Sigmoid colon (tissue), 7 donors: ENCODE results near the gene GNB5. TPM values are rescaled to one million over a fixed set of nuclear protein-coding genes. Genes with fewer than 3 reads are reported as not detected.

Source experiments
- DNase-seq: peaks from one replicate; pipeline ENCODE4 v3.0.0-alpha.2; 2019
- H3K27ac ChIP-seq, 4 donors: fragments of 200-600 bp; sonication (generic); one replicate each; pipeline ENCODE4 v1.5.1; 2016 to 2019; ENCODE audit warnings: mild to moderate bottlenecking in 1 of 4
- H3K27me3 ChIP-seq, 3 donors: fragments of 200-600 bp; sonication (generic); one replicate each; pipeline ENCODE4 v1.5.1; 2019; ENCODE audit warnings: mild to moderate bottlenecking in 1 of 3
- H3K36me3 ChIP-seq, 4 donors: fragments of 200-600 bp; sonication (generic); one replicate each; pipeline ENCODE4 v1.5.1; 2016 to 2019
- H3K4me1 ChIP-seq, 4 donors: fragments of 200-600 bp; sonication (generic); one replicate each; pipeline ENCODE4 v1.5.1; 2017 to 2019
- H3K4me3 ChIP-seq, 4 donors: fragments of 200-600 bp; sonication (generic); one replicate each; pipeline ENCODE4 v1.5.1; 2017 to 2019; ENCODE audit warnings: mild to moderate bottlenecking in 2 of 4, moderate library complexity in 1 of 4
- H3K9me3 ChIP-seq, 4 donors: fragments of 200-600 bp in 3 of 4; sonication (generic) in 3 of 4; one replicate each; pipeline versions ENCODE4 v1.5.1 to v1.6.1; 2013 to 2019
- EP300 ChIP-seq, 4 donors: sonication (generic); formaldehyde crosslinking; IDR thresholded peaks; one replicate each; pipeline ENCODE4 v1.6.1; 2017; ENCODE audit warnings: antibody characterized with exemption in 4 of 4
- POLR2A ChIP-seq, 2 donors: fragments of 450-650 bp; IDR thresholded peaks; one replicate each; pipeline ENCODE4 v1.6.1; 2016; ENCODE audit warnings: antibody characterized with exemption in 2 of 2, mild to moderate bottlenecking in 2 of 2, moderate library complexity in 2 of 2
- POLR2AphosphoS5 ChIP-seq, 4 donors: sonication (generic); formaldehyde crosslinking; IDR thresholded peaks; one replicate each; pipeline ENCODE4 v1.6.1; 2017; ENCODE audit warnings: antibody characterized with exemption in 4 of 4
- WGBS, 2 donors: extraction: QIAGEN DNeasy Blood & Tissue Kit; methylation state at CpG; one replicate each; pipeline ENCODE4 v1.1.7; 2013; 5-methylcytosine and 5-hydroxymethylcytosine counted together
- intact Hi-C: fragments of 100-400 bp; cut with DNase I; formaldehyde crosslinking; loops from one replicate; pipeline ENCODE4 v1.15.1; 2023
- polyA plus RNA-seq, 3 donors: library from polyadenylated mRNA; stranded (reverse); fragments of 200-250 nt; gene quantifications; one replicate each; pipeline ENCODE4 v1.2.3, GENCODE V29; 2013
- total RNA-seq, 4 donors: library from RNA; depleted of rRNA; stranded (reverse); fragments of >200 nt; gene quantifications; one replicate each; pipeline ENCODE4 v1.1.0, GENCODE V29; 2016
- TF ChIP-seq, protein P1 (sequence below), 4 experiments: fragments of 450-650 bp in 3 of 4; fragments of 200-600 bp in 1 of 4; IDR thresholded peaks; one replicate each; pipeline ENCODE4 v1.5.1; 2016 to 2019; ENCODE audit warnings: antibody characterized with exemption in 4 of 4, mild to moderate bottlenecking in 3 of 4, moderate library complexity in 2 of 4
- donor health status: healthy with polysubstance abuse.
- donor health status: Bipolar disorder and iron deficiency.
- donor health status: healthy.

Gene GNB5
- total and polyA plus RNA-seq, 7 donors, result 7.8 to 39.9 (median 31.9) TPM

GRCh38 chr15:52128568-52128967, 62.6 kb downstream of the GNB5 start:
- Histone ChIP-seq H3K9me3 (no peaks in the 10 kb centered on the region), H3K27ac (no peak overlapping the region), H3K27me3 (no peaks in the 10 kb centered on the region), H3K4me3 (no peak overlapping the region), H3K4me1 (no peaks in the 10 kb centered on the region), H3K36me3 (peaks cover 0 to 34% (median 5%) of the 10 kb centered on the region in 4 donors)
- TF ChIP-seq, protein P1, sequence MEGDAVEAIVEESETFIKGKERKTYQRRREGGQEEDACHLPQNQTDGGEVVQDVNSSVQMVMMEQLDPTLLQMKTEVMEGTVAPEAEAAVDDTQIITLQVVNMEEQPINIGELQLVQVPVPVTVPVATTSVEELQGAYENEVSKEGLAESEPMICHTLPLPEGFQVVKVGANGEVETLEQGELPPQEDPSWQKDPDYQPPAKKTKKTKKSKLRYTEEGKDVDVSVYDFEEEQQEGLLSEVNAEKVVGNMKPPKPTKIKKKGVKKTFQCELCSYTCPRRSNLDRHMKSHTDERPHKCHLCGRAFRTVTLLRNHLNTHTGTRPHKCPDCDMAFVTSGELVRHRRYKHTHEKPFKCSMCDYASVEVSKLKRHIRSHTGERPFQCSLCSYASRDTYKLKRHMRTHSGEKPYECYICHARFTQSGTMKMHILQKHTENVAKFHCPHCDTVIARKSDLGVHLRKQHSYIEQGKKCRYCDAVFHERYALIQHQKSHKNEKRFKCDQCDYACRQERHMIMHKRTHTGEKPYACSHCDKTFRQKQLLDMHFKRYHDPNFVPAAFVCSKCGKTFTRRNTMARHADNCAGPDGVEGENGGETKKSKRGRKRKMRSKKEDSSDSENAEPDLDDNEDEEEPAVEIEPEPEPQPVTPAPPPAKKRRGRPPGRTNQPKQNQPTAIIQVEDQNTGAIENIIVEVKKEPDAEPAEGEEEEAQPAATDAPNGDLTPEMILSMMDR (IDR thresholded peaks at IDR 0.05), result no peak
- TF ChIP-seq POLR2A (IDR thresholded peaks at IDR 0.05), result no peak
- TF ChIP-seq EP300 (IDR thresholded peaks at IDR 0.05), result no peak
- TF ChIP-seq POLR2AphosphoS5 (IDR thresholded peaks at IDR 0.05), result no peak
- DNase-seq, result no peak
- WGBS, 2 donors, result 97 to 99% methylated on average over 3 of the region's 3 CpGs
- intact Hi-C loops, result no loop called here

DNA sequence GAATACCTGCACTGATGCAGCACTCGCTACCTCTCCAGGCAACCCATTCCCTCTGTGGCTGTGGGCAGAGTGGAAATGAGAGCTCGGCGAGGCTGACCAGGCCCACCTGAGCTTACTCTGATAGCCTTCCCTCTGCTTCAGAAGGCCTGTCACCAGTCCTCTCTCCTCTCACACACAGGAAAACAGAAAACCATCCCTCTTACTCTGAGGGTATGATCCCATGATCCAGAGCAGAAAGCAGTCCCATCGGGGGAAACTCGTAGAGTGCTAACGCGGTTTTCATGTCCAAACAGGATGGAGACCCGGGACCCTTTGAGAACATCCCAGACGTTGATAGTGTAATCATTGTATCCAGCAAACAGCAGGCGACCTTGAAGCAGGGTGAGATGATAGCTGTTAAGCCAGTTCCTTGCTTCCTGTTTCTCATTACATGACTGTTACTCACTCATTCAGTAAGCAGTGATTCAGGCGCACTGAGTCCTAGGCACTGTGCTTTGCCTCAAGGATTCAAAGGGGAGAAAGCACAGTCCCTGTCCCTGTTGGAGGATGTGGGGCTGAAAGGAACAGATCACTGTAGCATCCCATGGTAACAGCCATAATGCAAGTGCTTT, 66.8 kb downstream of the GNB5 start:
- Histone ChIP-seq H3K27ac (no peak overlapping the region), H3K36me3 (peaks cover 0 to 34% (median 0%) of the 10 kb centered on the region in 4 donors), H3K27me3 (no peaks in the 10 kb centered on the region), H3K9me3 (no peaks in the 10 kb centered on the region), H3K4me1 (no peaks in the 10 kb centered on the region), H3K4me3 (no peak overlapping the region)
- intact Hi-C loops, result no loop called here
- DNase-seq, result no peak
- 58 to 72% methylated on average over 11 of the region's 11 CpGs for WGBS, 2 donors
- TF ChIP-seq EP300 (IDR thresholded peaks at IDR 0.05), result no peak
- no peak for TF ChIP-seq POLR2AphosphoS5 (IDR thresholded peaks at IDR 0.05)
- TF ChIP-seq POLR2A (IDR thresholded peaks at IDR 0.05), result no peak
- TF ChIP-seq, protein P1 (IDR thresholded peaks at IDR 0.05), result no peak

DNA sequence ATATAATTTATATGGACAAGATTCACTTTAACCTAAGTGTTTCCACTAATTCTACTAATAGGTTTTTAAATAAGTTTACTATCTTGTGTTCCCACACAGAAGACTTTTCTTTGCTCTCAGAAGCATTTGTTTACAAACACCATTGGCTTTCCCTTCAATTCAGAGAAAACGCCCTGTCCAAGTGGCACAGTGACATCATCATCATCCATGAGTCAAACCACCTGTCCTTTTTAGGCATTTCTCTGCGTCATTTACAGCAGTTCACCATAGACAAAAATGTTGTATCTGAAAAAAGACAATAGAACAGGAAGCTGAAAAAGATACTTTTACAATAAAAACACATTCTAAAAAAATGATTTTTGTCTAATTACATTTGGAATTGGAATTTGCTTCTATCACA, 69.3 kb downstream of the GNB5 start:
- intact Hi-C loops, result no loop called here
- Histone ChIP-seq H3K27ac (no peak overlapping the region), H3K27me3 (no peaks in the 10 kb centered on the region), H3K9me3 (no peaks in the 10 kb centered on the region), H3K4me1 (no peaks in the 10 kb centered on the region), H3K36me3 (peaks cover 0 to 34% (median 0%) of the 10 kb centered on the region in 4 donors), H3K4me3 (no peak overlapping the region)
- TF ChIP-seq EP300 (IDR thresholded peaks at IDR 0.05) (no peak), POLR2AphosphoS5 (IDR thresholded peaks at IDR 0.05) (no peak), POLR2A (IDR thresholded peaks at IDR 0.05) (no peak)
- TF ChIP-seq, protein P1 (IDR thresholded peaks at IDR 0.05), result no peak
- WGBS, 2 donors, result 81 to 85% methylated on average over 2 of the region's 2 CpGs
- DNase-seq, result no peak

DNA sequence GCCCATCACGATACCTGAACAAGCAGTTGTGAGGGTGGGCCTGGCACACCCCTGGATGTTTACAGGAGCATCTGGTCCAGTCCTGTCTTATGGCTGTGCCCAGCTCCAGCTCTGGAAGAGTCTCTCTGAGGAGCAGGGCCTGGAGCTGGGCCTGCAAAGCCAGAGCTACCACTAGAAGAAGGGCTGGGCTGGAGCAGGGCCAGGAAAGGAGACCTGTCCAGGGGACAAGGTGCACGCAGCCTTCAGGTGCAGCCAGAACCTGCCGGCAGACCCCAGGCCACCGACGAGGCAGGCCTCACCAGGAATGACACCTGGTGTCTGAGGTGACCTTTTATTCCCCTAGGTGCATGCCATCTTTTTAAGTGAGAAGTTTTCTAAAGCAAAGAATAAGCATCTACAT, 70.2 kb downstream of the GNB5 start:
- 80 to 97% methylated on average over 5 of the region's 5 CpGs for WGBS, 2 donors
- no peaks in the 10 kb centered on the region for H3K9me3 ChIP-seq
- no peak for DNase-seq
- H3K27me3 ChIP-seq, result no peaks in the 10 kb centered on the region
- TF ChIP-seq, protein P1 (IDR thresholded peaks at IDR 0.05), result no peak
- TF ChIP-seq POLR2A (IDR thresholded peaks at IDR 0.05), result no peak
- TF ChIP-seq POLR2AphosphoS5 (IDR thresholded peaks at IDR 0.05), result no peak
- no peak for TF ChIP-seq EP300 (IDR thresholded peaks at IDR 0.05)
- H3K27ac ChIP-seq, result no peak overlapping the region
- H3K4me3 ChIP-seq, result no peak overlapping the region
- intact Hi-C loops, result no loop called here
- H3K4me1 ChIP-seq, result no peaks in the 10 kb centered on the region
- H3K36me3 ChIP-seq, result peaks cover 0 to 31% (median 0%) of the 10 kb centered on the region in 4 donors

DNA sequence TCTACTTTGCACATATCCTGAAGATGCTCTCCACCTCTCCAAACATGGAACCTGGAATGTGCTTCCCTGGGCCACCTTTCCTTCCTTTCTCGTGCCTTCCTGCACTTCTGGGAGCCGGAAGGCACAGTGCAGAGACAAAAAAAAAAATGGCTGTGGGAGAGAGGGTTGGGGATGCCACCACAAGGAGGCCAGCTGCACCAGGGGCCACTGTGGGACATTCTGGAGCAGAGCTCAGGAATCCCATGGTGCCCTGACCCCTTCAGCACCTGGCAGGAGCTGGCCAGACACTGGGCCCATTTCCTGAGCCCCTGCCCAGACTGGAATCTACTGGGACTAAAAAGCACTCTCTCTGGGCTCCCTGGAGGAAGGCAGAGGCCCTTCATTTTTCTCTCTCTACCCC, 70.7 kb downstream of the GNB5 start:
- intact Hi-C loops, result no loop called here
- no peaks in the 10 kb centered on the region for H3K9me3 ChIP-seq
- TF ChIP-seq POLR2AphosphoS5 (IDR thresholded peaks at IDR 0.05), result no peak
- TF ChIP-seq, protein P1 (IDR thresholded peaks at IDR 0.05), result no peak
- TF ChIP-seq POLR2A (IDR thresholded peaks at IDR 0.05), result no peak
- TF ChIP-seq EP300 (IDR thresholded peaks at IDR 0.05), result no peak
- peaks cover 0 to 26% (median 0%) of the 10 kb centered on the region in 4 donors for H3K36me3 ChIP-seq
- no peak overlapping the region for H3K27ac ChIP-seq
- H3K27me3 ChIP-seq, result no peaks in the 10 kb centered on the region
- DNase-seq, result no peak
- 91 to 95% methylated on average over 2 of the region's 2 CpGs for WGBS, 2 donors
- no peak overlapping the region for H3K4me3 ChIP-seq
- H3K4me1 ChIP-seq, result no peaks in the 10 kb centered on the region
